GM12891 (cell line): Measurements from ENCODE around the gene CHSY1. TPM values are rescaled to one million over a fixed set of nuclear protein-coding genes. Genes with fewer than 3 reads are reported as not detected.
A peak's percentile ranks its signal among the peaks of the same experiment; 100 is the strongest.
"Not testable (repeated sequence)": the region's sequence is repeated elsewhere in the genome, so short reads cannot be mapped to it uniquely, and the experiment has no call there.

Experiments used
- DNase-seq: peaks from one replicate; pipeline ENCODE4 v3.0.0; 2011; ENCODE audit warnings: low spot score; ENCODE audit not compliant: insufficient read length
- FAIRE-seq: peaks from 2 replicates; lab custom pipeline; 2011; peaks lifted over from hg19 to GRCh38; lab: Jason Lieb, UNC
- PAX5 ChIP-seq: IDR thresholded peaks from 2 replicates; pipeline ENCODE4 v1.6.1; 2011; ENCODE audit warnings: low read length, moderate library complexity, mild to moderate bottlenecking; ENCODE audit not compliant: insufficient read depth, severe bottlenecking
- POLR2A ChIP-seq: IDR thresholded peaks from 2 replicates; pipeline ENCODE4 v1.6.1; 2011; ENCODE audit warnings: low read depth, low read length, control low read depth
- POLR2AphosphoS5 ChIP-seq: IDR thresholded peaks from 2 replicates; pipeline ENCODE4 v1.6.1; 2011; ENCODE audit warnings: low read depth, low read length, control low read depth
- POU2F2 ChIP-seq: IDR thresholded peaks from 2 replicates; pipeline ENCODE4 v1.6.1; 2011; ENCODE audit warnings: low read depth, mild to moderate bottlenecking, control low read depth, low read length, moderate library complexity
- SPI1 ChIP-seq: IDR thresholded peaks from 2 replicates; pipeline ENCODE4 v1.6.1; 2011; ENCODE audit warnings: low read depth, low read length, control low read depth
- TAF1 ChIP-seq: IDR thresholded peaks from 2 replicates; pipeline ENCODE4 v1.6.1; 2011; ENCODE audit warnings: low read depth, low read length, control low read depth
- polyA plus RNA-seq: library from polyadenylated mRNA; unstranded; fragments of >200 nt; gene quantifications from one replicate; pipeline ENCODE4 v1.2.1, GENCODE V29; 2012; ENCODE audit warnings: low read depth, missing spikeins, inconsistent platforms; ENCODE audit not compliant: missing spikeins

The CHSY1 gene, protein sequence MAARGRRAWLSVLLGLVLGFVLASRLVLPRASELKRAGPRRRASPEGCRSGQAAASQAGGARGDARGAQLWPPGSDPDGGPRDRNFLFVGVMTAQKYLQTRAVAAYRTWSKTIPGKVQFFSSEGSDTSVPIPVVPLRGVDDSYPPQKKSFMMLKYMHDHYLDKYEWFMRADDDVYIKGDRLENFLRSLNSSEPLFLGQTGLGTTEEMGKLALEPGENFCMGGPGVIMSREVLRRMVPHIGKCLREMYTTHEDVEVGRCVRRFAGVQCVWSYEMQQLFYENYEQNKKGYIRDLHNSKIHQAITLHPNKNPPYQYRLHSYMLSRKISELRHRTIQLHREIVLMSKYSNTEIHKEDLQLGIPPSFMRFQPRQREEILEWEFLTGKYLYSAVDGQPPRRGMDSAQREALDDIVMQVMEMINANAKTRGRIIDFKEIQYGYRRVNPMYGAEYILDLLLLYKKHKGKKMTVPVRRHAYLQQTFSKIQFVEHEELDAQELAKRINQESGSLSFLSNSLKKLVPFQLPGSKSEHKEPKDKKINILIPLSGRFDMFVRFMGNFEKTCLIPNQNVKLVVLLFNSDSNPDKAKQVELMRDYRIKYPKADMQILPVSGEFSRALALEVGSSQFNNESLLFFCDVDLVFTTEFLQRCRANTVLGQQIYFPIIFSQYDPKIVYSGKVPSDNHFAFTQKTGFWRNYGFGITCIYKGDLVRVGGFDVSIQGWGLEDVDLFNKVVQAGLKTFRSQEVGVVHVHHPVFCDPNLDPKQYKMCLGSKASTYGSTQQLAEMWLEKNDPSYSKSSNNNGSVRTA
- polyA plus RNA-seq, result 5.6 TPM

- peak; percentile 77 for DNase-seq
- TF ChIP-seq POLR2A (peak; percentile 68), PAX5 (peak; percentile 68), SPI1 (no peak), POLR2AphosphoS5 (peak; percentile 80), POU2F2 (no peak), TAF1 (peak; percentile 75)
- FAIRE-seq, result peak; percentile 88
Measured at GRCh38 chr15:101251830-101252820, at the start of gene CHSY1. Gene CHSY1, minus strand, starts transcription at chr15:101252048. Its CDS starts 592 bp downstream, at chr15:101251456.

GRCh38 chr15:101296418-101297405 is 44.9 kb upstream of the CHSY1 start:
- no peak for FAIRE-seq
- TF ChIP-seq PAX5 (no peak), POU2F2 (no peak), POLR2AphosphoS5 (no peak), POLR2A (no peak), TAF1 (no peak), SPI1 (no peak)
- DNase-seq, result no peak

DNA sequence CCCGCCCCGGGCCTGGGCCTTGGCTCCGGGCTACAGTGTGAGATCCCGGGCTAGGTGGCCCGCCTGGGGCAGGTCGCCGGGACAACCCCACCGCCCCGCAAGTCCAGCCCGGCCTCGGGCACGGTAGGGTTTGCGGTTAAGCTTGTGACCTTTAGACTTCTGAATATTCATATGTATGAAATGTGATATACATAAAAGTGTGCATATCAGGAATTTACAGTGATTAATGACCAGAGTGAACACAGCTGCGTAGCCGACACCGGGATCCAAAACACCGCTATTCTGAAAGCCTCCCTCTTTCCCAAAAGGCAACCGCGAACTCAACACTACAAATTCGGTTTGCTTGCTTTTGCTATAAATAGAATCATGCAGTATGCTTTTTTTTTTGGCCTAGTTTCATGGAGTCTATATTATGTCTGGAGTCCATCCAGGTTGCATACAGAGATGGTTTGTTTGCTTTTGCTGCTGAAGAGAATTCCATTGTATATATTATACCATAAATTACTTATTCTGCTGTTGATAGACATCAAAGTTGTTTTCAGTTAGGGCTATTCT is 43.8 kb upstream of the CHSY1 start:
- TF ChIP-seq POU2F2 (no peak; the same call in 1 of the 2 replicates), POLR2AphosphoS5 (no peak), POLR2A (no peak), SPI1 (no peak), PAX5 (no peak), TAF1 (no peak)
- FAIRE-seq, result no peak
- no peak for DNase-seq

GRCh38 chr15:101294731-101295606 is 43.1 kb upstream of the CHSY1 start, which contains the start of gene SNRPA1:
Gene SNRPA1, minus strand, starts transcription at chr15:101295248. Its CDS starts 70 bp downstream, at chr15:101295178.
- peak; percentile 91 for TF ChIP-seq POLR2AphosphoS5
- TF ChIP-seq PAX5, result no peak
- no peak for TF ChIP-seq SPI1
- TF ChIP-seq POU2F2, result no peak; the same call in 1 of the 2 replicates
- peak; percentile 79 for TF ChIP-seq TAF1
- peak; percentile 85 for TF ChIP-seq POLR2A
- DNase-seq (peak; percentile 91), FAIRE-seq (peak; percentile 94)

GRCh38 chr15:101293122-101293521 is 41.3 kb upstream of the CHSY1 start:
- TF ChIP-seq TAF1 (no peak), SPI1 (no peak), POLR2AphosphoS5 (no peak), PAX5 (peak; percentile 77), POU2F2 (no peak)
- FAIRE-seq, result no peak
- no peak for DNase-seq

- no peak for DNase-seq
- no peak for FAIRE-seq
- no peak for TF ChIP-seq POLR2A
- no peak for TF ChIP-seq POLR2AphosphoS5
- TF ChIP-seq POU2F2, result no peak
- no peak for TF ChIP-seq TAF1
- TF ChIP-seq SPI1, result no peak
- TF ChIP-seq PAX5, result no peak
Measured at GRCh38 chr15:101288905-101289513, 37.2 kb upstream of the CHSY1 start.

DNA sequence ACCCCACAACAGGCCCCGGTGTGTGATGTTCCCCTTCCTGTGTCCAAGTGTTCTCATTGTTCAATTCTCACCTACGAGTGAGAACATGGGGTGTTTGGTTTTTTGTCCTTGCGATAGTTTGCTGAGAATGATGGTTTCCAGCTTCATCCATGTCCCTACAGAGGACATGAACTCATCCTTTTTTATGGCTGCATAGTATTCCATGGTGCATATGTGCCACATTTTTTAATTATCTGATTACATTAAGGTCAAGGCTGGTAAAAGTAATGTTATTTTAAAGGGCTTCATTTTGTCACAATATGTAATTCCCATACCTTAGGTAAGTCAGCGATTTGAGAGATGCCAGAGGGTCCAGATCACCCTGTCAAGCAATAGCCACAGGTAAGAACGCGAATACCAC is 35.5 kb upstream of the CHSY1 start:
- not testable (repeated sequence) for DNase-seq, FAIRE-seq
